ENCODE results near the gene AKAP13.

DNA sequence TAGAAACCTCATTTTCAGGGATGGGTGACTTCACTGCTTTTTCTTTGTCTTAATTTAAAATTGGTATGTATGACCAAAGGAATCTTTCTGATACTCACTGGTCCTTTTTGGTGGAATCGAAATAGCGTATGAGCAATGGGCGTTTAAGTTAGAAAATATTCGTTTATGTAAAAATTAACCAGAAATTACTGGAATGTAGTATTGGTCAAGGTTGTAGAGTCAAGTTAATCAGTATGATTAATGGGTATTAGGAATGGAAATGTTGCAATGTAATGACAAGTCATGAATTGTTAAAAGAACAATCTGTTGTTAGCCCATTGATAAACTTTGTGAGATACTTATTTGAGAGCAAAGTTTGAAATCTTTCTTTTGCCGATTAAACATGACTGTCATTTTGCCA is 36.9 kb downstream of the AKAP13 start:
- no peak for TF ChIP-seq EZH2 (IDR thresholded peaks at IDR 0.05; ENCODE audit: low read depth, low read length, severe bottlenecking)
- TF ChIP-seq JUND (IDR thresholded peaks at IDR 0.05; ENCODE audit: low read length), result no peak
- TF ChIP-seq POLR2AphosphoS5 (IDR thresholded peaks at IDR 0.05; ENCODE audit: low read depth, low read length), result no peak
- no peak for TF ChIP-seq BRCA1 (IDR thresholded peaks at IDR 0.05; ENCODE audit: low read depth, low read length)
- TF ChIP-seq POLR2A (IDR thresholded peaks at IDR 0.05; ENCODE audit: control extremely low read depth in 1 of 2, low read depth in 2 of 2, low read length in 2 of 2), result no peak

Measured in H1 (cell line).